Left renal cortex interstitium (tissue), 4 donors: ENCODE measurements around the gene SIPA1L2. TPM values are rescaled to one million over a fixed set of nuclear protein-coding genes. Genes with fewer than 3 reads are reported as not detected.

Source experiments
- DNase-seq, 4 donors: peaks; one replicate each; pipeline ENCODE4 v3.0.0-alpha.2; 2013; ENCODE audit warnings: low read depth in 4 of 4, low spot score in 2 of 4, missing footprints in 1 of 4
- polyA plus RNA-seq, 4 donors: library from polyadenylated mRNA; unstranded; fragments of 120-200 nt; gene quantifications; one replicate each; pipeline ENCODE4 v1.2.1, GENCODE V29; 2013; ENCODE audit not compliant: insufficient read length in 4 of 4

Gene SIPA1L2
- polyA plus RNA-seq, 4 donors, result 26.6 to 40.8 (median 30.5) TPM

GRCh38 chr1:232594768-232595698, 34.9 kb downstream of the SIPA1L2 start:
- DNase-seq, result no peak

GRCh38 chr1:232593717-232594502, 36.0 kb downstream of the SIPA1L2 start:
- no peak for DNase-seq

DNA sequence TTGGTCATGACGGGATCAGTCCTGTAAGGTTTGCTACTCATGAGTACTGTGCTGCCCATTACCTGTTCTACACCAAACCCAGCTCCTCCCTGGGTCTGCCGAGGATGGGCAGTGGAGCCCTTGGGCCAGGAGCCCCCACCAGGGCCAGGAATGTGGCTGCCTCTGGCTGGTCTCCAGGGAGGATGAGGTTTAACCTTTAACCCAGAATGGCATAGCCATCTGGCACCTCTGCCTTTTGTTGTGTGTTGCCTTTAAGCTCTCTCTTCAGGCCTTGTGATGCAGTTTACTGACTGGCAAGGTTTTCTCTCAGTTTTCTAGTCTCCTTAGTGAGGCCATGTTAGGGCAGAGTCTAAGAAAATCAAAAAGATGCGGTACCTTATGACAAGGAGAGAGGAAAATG, 38.6 kb downstream of the SIPA1L2 start:
- no peak for DNase-seq

GRCh38 chr1:232590744-232591082, 39.2 kb downstream of the SIPA1L2 start:
- DNase-seq, result no peak

DNA sequence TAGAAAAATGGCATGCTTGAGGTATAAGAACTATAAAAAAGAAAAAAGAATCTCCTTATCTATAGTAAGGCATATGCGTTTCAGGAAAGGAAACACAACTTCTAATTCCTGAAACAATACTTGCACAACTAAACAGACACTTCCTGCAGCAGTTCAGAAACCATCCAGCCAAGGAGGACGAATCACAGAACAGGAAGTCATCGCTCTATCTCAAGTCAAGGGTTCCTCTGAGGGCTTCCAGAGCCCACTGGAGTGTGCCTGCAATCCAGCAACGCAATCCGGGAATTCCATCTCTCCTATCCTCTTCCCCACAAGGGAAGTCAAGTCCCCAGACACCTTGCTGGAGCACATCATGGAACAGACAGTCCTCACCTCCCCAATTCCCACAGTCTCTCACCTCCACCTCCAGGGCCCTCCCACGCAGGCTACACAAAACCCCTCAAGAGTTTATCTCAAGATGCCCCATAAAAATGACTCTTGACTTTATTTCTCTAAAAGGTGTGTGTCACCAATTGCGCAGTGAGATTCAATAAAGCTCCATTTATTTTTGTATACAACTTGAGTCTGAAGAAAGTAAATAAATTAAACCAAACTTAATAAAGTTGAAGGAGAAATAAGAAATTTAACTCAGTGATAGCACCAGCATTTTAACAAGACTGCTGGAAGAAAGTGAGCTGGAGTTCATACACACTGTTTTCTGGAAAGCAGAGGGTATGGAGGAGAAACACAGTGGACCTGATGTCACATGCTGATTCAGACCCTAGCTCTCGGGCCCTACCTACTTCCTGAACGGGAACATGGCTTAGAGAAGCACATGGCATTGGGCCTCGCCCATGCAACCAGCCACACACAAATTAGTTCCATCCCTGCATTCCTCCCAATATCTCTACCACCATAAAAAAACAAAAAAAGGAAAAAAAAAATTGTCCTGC, 39.9 kb downstream of the SIPA1L2 start:
- no peak for DNase-seq

DNA sequence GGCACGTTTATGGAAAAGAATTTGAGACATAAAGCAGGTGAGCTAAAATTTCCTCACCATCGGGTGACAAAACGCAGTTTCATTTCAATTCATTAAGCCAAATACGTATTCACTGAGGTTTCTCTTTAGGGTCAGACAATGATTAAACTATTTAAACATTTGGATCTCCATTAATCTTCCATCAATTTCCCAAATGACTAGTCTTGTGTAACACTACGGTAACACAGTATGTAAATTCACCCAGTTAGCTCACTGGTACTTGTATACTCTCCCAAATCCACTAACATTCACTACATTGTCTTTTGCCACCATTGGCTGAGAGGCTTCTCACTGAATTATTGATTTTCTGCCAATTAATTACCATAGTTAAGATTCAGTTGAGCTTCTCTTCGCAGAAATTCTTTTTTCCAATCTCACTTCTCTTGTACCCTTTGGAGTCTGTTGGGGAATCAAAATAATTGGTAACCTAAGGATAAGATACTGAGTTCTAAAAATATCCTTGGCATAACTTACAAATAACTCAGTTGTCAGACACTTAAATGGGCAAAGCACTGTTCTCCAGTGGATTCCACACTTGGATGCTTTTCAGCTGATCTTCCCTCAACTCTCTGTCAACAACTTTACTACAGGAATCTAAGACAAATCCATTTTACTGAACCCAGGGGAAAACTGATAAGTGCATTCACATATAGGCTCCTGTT, 40.7 kb downstream of the SIPA1L2 start:
- no peak for DNase-seq

- DNase-seq, result no peak
These were observed 42.6 kb downstream of the SIPA1L2 start for GRCh38 chr1:232587141-232588008.

GRCh38 chr1:232586679-232587078, 43.3 kb downstream of the SIPA1L2 start:
- DNase-seq, result no peak

- no peak for DNase-seq
These were observed 44.4 kb downstream of the SIPA1L2 start for GRCh38 chr1:232585486-232585885.

GRCh38 chr1:232581932-232582331, 48.0 kb downstream of the SIPA1L2 start:
- DNase-seq, result no peak

Other genes starting within 250 kb of the SIPA1L2 start
- 1 to 10 TPM; 4.8 to 7.8 (median 6.0) TPM for gene MAP10, start 175.3 kb upstream of the SIPA1L2 start, polyA plus RNA-seq